ENCODE data around the gene SLCO3A1. TPM values are rescaled to one million over a fixed set of nuclear protein-coding genes. Genes with fewer than 3 reads are reported as not detected.

Gene SLCO3A1
- total RNA-seq, 2 experiments from 2014 or later, result 29.5 to 30.4 TPM

- H3K4me3 Mint-ChIP-seq, result no peak overlapping the region
- no peak for DNase-seq
- H3K36me3 Mint-ChIP-seq (ENCODE audit: low read depth), result peaks cover 97% of the 10 kb centered on the region
- no peaks in the 10 kb centered on the region for H3K4me1 Mint-ChIP-seq (ENCODE audit: low read depth)
- POLR2A ChIA-PET, result no interaction called here
- peaks cover 54% of the 10 kb centered on the region for H3K36me3 ChIP-seq (ENCODE audit: insufficient read depth, low read length)
- no peaks in the 10 kb centered on the region for H3K27me3 Mint-ChIP-seq
- H3K9me3 Mint-ChIP-seq, result no peaks in the 10 kb centered on the region
- ATAC-seq (ENCODE audit: poor library complexity), result no peak
- TF ChIP-seq CTCF (IDR thresholded peaks at IDR 0.05), result no peak
- H3K9me3 ChIP-seq (ENCODE audit: control insufficient read depth in 1 of 2, insufficient read depth in 1 of 2, low read length in 2 of 2), result no peaks in the 10 kb centered on the region
- no peak overlapping the region for H3K27ac ChIP-seq (ENCODE audit: low read depth in 1 of 2, low read length in 2 of 2)
- H3K27ac Mint-ChIP-seq, result no peak overlapping the region
- intact Hi-C loops (cut with DNase I, micrococcal nuclease), result no loop called here
- no peaks in the 10 kb centered on the region for H3K4me1 ChIP-seq (ENCODE audit: insufficient read depth, low read length)
- CTCF ChIA-PET, result no interaction called here
- H3K4me3 ChIP-seq (ENCODE audit: low read length), result no peak overlapping the region
- H3K27me3 ChIP-seq (ENCODE audit: control insufficient read depth in 1 of 2, insufficient read depth in 2 of 2, low read length in 2 of 2), result no peaks in the 10 kb centered on the region
Observed at GRCh38 chr15:92153620-92154019, 300.1 kb downstream of the SLCO3A1 start.

- H3K9me3 Mint-ChIP-seq, result no peaks in the 10 kb centered on the region
- H3K27ac Mint-ChIP-seq, result no peak overlapping the region
- Histone ChIP-seq H3K36me3 (ENCODE audit: insufficient read depth, low read length) (peaks cover 44% of the 10 kb centered on the region), H3K4me1 (ENCODE audit: insufficient read depth, low read length) (no peaks in the 10 kb centered on the region), H3K27me3 (ENCODE audit: control insufficient read depth in 1 of 2, insufficient read depth in 2 of 2, low read length in 2 of 2) (no peaks in the 10 kb centered on the region), H3K27ac (ENCODE audit: low read depth in 1 of 2, low read length in 2 of 2) (no peak overlapping the region), H3K9me3 (ENCODE audit: control insufficient read depth in 1 of 2, insufficient read depth in 1 of 2, low read length in 2 of 2) (no peaks in the 10 kb centered on the region), H3K4me3 (ENCODE audit: low read length) (no peak overlapping the region)
- POLR2A ChIA-PET, result no interaction called here
- CTCF ChIA-PET, result no interaction called here
- intact Hi-C loops (cut with DNase I, micrococcal nuclease), result no loop called here
- no peaks in the 10 kb centered on the region for H3K27me3 Mint-ChIP-seq
- DNase-seq (no peak), ATAC-seq (ENCODE audit: poor library complexity) (no peak)
- no peak for TF ChIP-seq CTCF (IDR thresholded peaks at IDR 0.05)
- peaks cover 85% of the 10 kb centered on the region for H3K36me3 Mint-ChIP-seq (ENCODE audit: low read depth)
- H3K4me1 Mint-ChIP-seq (ENCODE audit: low read depth), result no peaks in the 10 kb centered on the region
- no peak overlapping the region for H3K4me3 Mint-ChIP-seq
Observed at GRCh38 chr15:92155934-92156333, 302.4 kb downstream of the SLCO3A1 start.

- no peaks in the 10 kb centered on the region for H3K4me1 Mint-ChIP-seq (ENCODE audit: low read depth)
- CTCF ChIA-PET, result no interaction called here
- Histone ChIP-seq H3K4me1 (ENCODE audit: insufficient read depth, low read length) (no peaks in the 10 kb centered on the region), H3K27ac (ENCODE audit: low read depth in 1 of 2, low read length in 2 of 2) (no peak overlapping the region), H3K4me3 (ENCODE audit: low read length) (no peak overlapping the region), H3K36me3 (ENCODE audit: insufficient read depth, low read length) (peaks cover 35% of the 10 kb centered on the region), H3K9me3 (ENCODE audit: control insufficient read depth in 1 of 2, insufficient read depth in 1 of 2, low read length in 2 of 2) (no peaks in the 10 kb centered on the region), H3K27me3 (ENCODE audit: control insufficient read depth in 1 of 2, insufficient read depth in 2 of 2, low read length in 2 of 2) (no peaks in the 10 kb centered on the region)
- no peak overlapping the region for H3K4me3 Mint-ChIP-seq
- no peak for TF ChIP-seq CTCF (IDR thresholded peaks at IDR 0.05)
- POLR2A ChIA-PET, result no interaction called here
- H3K36me3 Mint-ChIP-seq (ENCODE audit: low read depth), result peaks cover 77% of the 10 kb centered on the region
- DNase-seq (no peak), ATAC-seq (ENCODE audit: poor library complexity) (no peak)
- intact Hi-C loops (cut with DNase I, micrococcal nuclease), result no loop called here
- no peak overlapping the region for H3K27ac Mint-ChIP-seq
- H3K9me3 Mint-ChIP-seq, result no peaks in the 10 kb centered on the region
- H3K27me3 Mint-ChIP-seq, result no peaks in the 10 kb centered on the region
Observed at GRCh38 chr15:92157666-92158298, 304.3 kb downstream of the SLCO3A1 start.

Data from CD4-positive, alpha-beta T cell (primary cell).